ENCODE measurements around the gene BACE1-AS. TPM values are rescaled to one million over a fixed set of nuclear protein-coding genes. Genes with fewer than 3 reads are reported as not detected.
"Not testable (repeated sequence)": the region's sequence is repeated elsewhere in the genome, so short reads cannot be mapped to it uniquely, and the experiment has no call there.

Gene BACE1-AS
- total RNA-seq, 4 donors from 2014 or later: 5.1 to 10.1 (median 6.7) TPM

GRCh38 chr11:117265745-117266144, 25.4 kb upstream of the BACE1-AS start:
- H3K4me1 ChIP-seq: no peaks in the 10 kb centered on the region
- H3K36me3 ChIP-seq: peaks cover 0 to 9% (median 0%) of the 10 kb centered on the region in 4 donors
- H3K4me3 ChIP-seq: no peak overlapping the region
- no peak overlapping the region for H3K27ac ChIP-seq
- intact Hi-C loops (cut with DNase I; ENCODE audit: low total_unique reads): no loop called here
- no peaks in the 10 kb centered on the region for H3K27me3 ChIP-seq
- in situ Hi-C loops (cut with MboI; ENCODE audit: low pct_ligation_motif_present in 1 of 4, low pct_unique_long_range_greater_than_20kb in 1 of 4, low sequenced_read_pairs in 3 of 4): no loop called here
- H3K9me3 ChIP-seq: no peaks in the 10 kb centered on the region
- no peak for DNase-seq
- WGBS, 2 donors (ENCODE audit: low coverage in 1 of 2): 88 to 89% methylated on average over 2 of the region's 2 CpGs
- TF ChIP-seq POLR2AphosphoS5 (IDR thresholded peaks at IDR 0.05) (no peak), EP300 (IDR thresholded peaks at IDR 0.05; ENCODE audit: low read depth) (no peak), POLR2A (IDR thresholded peaks at IDR 0.05) (no peak), CTCF (IDR thresholded peaks at IDR 0.05) (no peak)

- H3K27me3 ChIP-seq: no peaks in the 10 kb centered on the region
- no peak for DNase-seq
- H3K27ac ChIP-seq: no peak overlapping the region
- H3K9me3 ChIP-seq: no peaks in the 10 kb centered on the region
- no peak for TF ChIP-seq CTCF (IDR thresholded peaks at IDR 0.05)
- TF ChIP-seq POLR2A (IDR thresholded peaks at IDR 0.05): no peak
- TF ChIP-seq EP300 (IDR thresholded peaks at IDR 0.05; ENCODE audit: low read depth): no peak
- TF ChIP-seq POLR2AphosphoS5 (IDR thresholded peaks at IDR 0.05): no peak
- peaks cover 0 to 8% (median 0%) of the 10 kb centered on the region in 4 donors for H3K36me3 ChIP-seq
- no peaks in the 10 kb centered on the region for H3K4me1 ChIP-seq
- WGBS, 2 donors (ENCODE audit: low coverage in 1 of 2): 87 to 95% methylated on average over 2 of the region's 2 CpGs
- no peak overlapping the region for H3K4me3 ChIP-seq
- in situ Hi-C loops (cut with MboI; ENCODE audit: low pct_ligation_motif_present in 1 of 4, low pct_unique_long_range_greater_than_20kb in 1 of 4, low sequenced_read_pairs in 3 of 4): no loop called here
- intact Hi-C loops (cut with DNase I; ENCODE audit: low total_unique reads): no loop called here
These were observed 21.3 kb upstream of the BACE1-AS start for GRCh38 chr11:117269856-117270255.

GRCh38 chr11:117271208-117271607, 19.9 kb upstream of the BACE1-AS start:
- Histone ChIP-seq H3K9me3 (no peaks in the 10 kb centered on the region), H3K27me3 (no peaks in the 10 kb centered on the region), H3K4me3 (no peak overlapping the region), H3K27ac (no peak overlapping the region), H3K4me1 (no peaks in the 10 kb centered on the region), H3K36me3 (peaks cover 0 to 8% (median 0%) of the 10 kb centered on the region in 4 donors)
- 96 to 100% methylated on average over 4 of the region's 4 CpGs for WGBS, 2 donors (ENCODE audit: low coverage in 1 of 2)
- DNase-seq: no peak
- intact Hi-C loops (cut with DNase I; ENCODE audit: low total_unique reads) (no loop called here), in situ Hi-C loops (cut with MboI; ENCODE audit: low pct_ligation_motif_present in 1 of 4, low pct_unique_long_range_greater_than_20kb in 1 of 4, low sequenced_read_pairs in 3 of 4) (no loop called here)
- TF ChIP-seq EP300 (IDR thresholded peaks at IDR 0.05; ENCODE audit: low read depth) (no peak), CTCF (IDR thresholded peaks at IDR 0.05) (no peak), POLR2AphosphoS5 (IDR thresholded peaks at IDR 0.05) (no peak), POLR2A (IDR thresholded peaks at IDR 0.05) (no peak)

GRCh38 chr11:117272175-117272574, 19.0 kb upstream of the BACE1-AS start:
- H3K27ac ChIP-seq; H3K27me3 ChIP-seq; H3K4me3 ChIP-seq; H3K36me3 ChIP-seq; H3K4me1 ChIP-seq; DNase-seq; in situ Hi-C loops (cut with MboI; ENCODE audit: low pct_ligation_motif_present in 1 of 4, low pct_unique_long_range_greater_than_20kb in 1 of 4, low sequenced_read_pairs in 3 of 4); intact Hi-C loops (cut with DNase I; ENCODE audit: low total_unique reads); H3K9me3 ChIP-seq: not testable (repeated sequence)
- WGBS, 2 donors (ENCODE audit: low coverage in 1 of 2): 85 to 89% methylated on average over 2 to 5 of the region's 5 CpGs

GRCh38 chr11:117273550-117274289, 17.4 kb upstream of the BACE1-AS start:
- H3K27ac ChIP-seq: no peak overlapping the region
- H3K4me1 ChIP-seq: no peaks in the 10 kb centered on the region
- no peaks in the 10 kb centered on the region for H3K9me3 ChIP-seq
- H3K27me3 ChIP-seq: no peaks in the 10 kb centered on the region
- TF ChIP-seq POLR2A (IDR thresholded peaks at IDR 0.05) (no peak), CTCF (IDR thresholded peaks at IDR 0.05) (no peak)
- no peak for DNase-seq
- H3K36me3 ChIP-seq: peaks cover 0 to 8% (median 0%) of the 10 kb centered on the region in 4 donors
- no peak overlapping the region for H3K4me3 ChIP-seq
- WGBS, 2 donors (ENCODE audit: low coverage in 1 of 2): 79 to 84% methylated on average over 9 of the region's 9 CpGs
- intact Hi-C loops (cut with DNase I; ENCODE audit: low total_unique reads) (no loop called here), in situ Hi-C loops (cut with MboI; ENCODE audit: low pct_ligation_motif_present in 1 of 4, low pct_unique_long_range_greater_than_20kb in 1 of 4, low sequenced_read_pairs in 3 of 4) (no loop called here)
